Activated effector memory CD4-positive, alpha-beta T cell treated with Interleukin-2 at 50 U/mL for 16 hours (primary cell): ENCODE measurements around the gene MOB3B.
"Not testable (repeated sequence)": the region's sequence is repeated elsewhere in the genome, so short reads cannot be mapped to it uniquely, and the experiment has no call there.

Source experiments
- DNase-seq: peaks from one replicate; pipeline ENCODE4 v3.0.0-alpha.2; 2020

The MOB3B gene

GRCh38 chr9:27514551-27514950 is 15.1 kb downstream of the MOB3B start:
- no peak for DNase-seq

GRCh38 chr9:27511771-27512170 is 17.8 kb downstream of the MOB3B start:
- DNase-seq, result no peak

GRCh38 chr9:27510780-27511179 is 18.8 kb downstream of the MOB3B start:
- no peak for DNase-seq

GRCh38 chr9:27506981-27507380 is 22.6 kb downstream of the MOB3B start:
- DNase-seq, result no peak

GRCh38 chr9:27505744-27506161 is 23.9 kb downstream of the MOB3B start:
- no peak for DNase-seq

- no peak for DNase-seq
These were observed 25.4 kb downstream of the MOB3B start for GRCh38 chr9:27504259-27504658.

- no peak for DNase-seq
These were observed 26.0 kb downstream of the MOB3B start for GRCh38 chr9:27503623-27504022.

GRCh38 chr9:27500902-27501301 is 28.7 kb downstream of the MOB3B start:
- DNase-seq, result not testable (repeated sequence)

- no peak for DNase-seq
These were observed 30.2 kb downstream of the MOB3B start for GRCh38 chr9:27499451-27499850.

GRCh38 chr9:27497883-27498417 is 31.7 kb downstream of the MOB3B start:
- no peak for DNase-seq

GRCh38 chr9:27496135-27496504 is 33.5 kb downstream of the MOB3B start:
- no peak for DNase-seq

- DNase-seq, result no peak
These were observed 34.0 kb downstream of the MOB3B start for GRCh38 chr9:27495480-27496134.

- no peak for DNase-seq
These were observed 38.5 kb downstream of the MOB3B start for GRCh38 chr9:27491154-27491553.

GRCh38 chr9:27489087-27489876 is 40.3 kb downstream of the MOB3B start:
- DNase-seq, result no peak

- no peak for DNase-seq
These were observed 41.7 kb downstream of the MOB3B start for GRCh38 chr9:27487927-27488326.

GRCh38 chr9:27487128-27487640 is 42.4 kb downstream of the MOB3B start:
- no peak for DNase-seq

- DNase-seq, result no peak
These were observed 44.5 kb downstream of the MOB3B start for GRCh38 chr9:27485158-27485557.

GRCh38 chr9:27483576-27483975 is 46.0 kb downstream of the MOB3B start:
- DNase-seq, result no peak

- no peak for DNase-seq
These were observed 46.9 kb downstream of the MOB3B start for GRCh38 chr9:27482709-27483108.

GRCh38 chr9:27478322-27478721 is 51.3 kb downstream of the MOB3B start:
- no peak for DNase-seq

GRCh38 chr9:27476870-27477515 is 52.6 kb downstream of the MOB3B start:
- no peak for DNase-seq

- no peak for DNase-seq
These were observed 54.5 kb downstream of the MOB3B start for GRCh38 chr9:27475057-27475595.

- DNase-seq, result no peak
These were observed 55.3 kb downstream of the MOB3B start for GRCh38 chr9:27474305-27474704.
